Measurements from ENCODE around the gene ORM2.

DNA sequence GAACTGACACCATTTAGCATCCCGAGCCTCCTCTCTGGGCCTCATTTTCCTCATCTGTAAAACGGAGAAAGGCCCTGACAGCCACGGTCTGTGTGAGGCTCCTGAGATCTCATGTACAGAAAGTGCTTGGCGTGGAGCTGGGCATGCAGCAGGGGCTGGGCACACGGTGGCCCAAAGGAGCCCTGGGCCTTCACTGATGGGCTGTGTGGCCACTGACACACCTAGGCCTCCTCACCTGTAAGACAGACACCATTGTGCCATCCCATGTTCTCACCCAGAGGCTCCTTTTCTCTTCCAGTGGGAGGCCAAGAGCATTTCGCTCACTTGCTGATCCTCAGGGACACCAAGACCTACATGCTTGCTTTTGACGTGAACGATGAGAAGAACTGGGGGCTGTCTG, 5.2 kb upstream of the ORM2 start:
- TF ChIP-seq, protein P1, sequence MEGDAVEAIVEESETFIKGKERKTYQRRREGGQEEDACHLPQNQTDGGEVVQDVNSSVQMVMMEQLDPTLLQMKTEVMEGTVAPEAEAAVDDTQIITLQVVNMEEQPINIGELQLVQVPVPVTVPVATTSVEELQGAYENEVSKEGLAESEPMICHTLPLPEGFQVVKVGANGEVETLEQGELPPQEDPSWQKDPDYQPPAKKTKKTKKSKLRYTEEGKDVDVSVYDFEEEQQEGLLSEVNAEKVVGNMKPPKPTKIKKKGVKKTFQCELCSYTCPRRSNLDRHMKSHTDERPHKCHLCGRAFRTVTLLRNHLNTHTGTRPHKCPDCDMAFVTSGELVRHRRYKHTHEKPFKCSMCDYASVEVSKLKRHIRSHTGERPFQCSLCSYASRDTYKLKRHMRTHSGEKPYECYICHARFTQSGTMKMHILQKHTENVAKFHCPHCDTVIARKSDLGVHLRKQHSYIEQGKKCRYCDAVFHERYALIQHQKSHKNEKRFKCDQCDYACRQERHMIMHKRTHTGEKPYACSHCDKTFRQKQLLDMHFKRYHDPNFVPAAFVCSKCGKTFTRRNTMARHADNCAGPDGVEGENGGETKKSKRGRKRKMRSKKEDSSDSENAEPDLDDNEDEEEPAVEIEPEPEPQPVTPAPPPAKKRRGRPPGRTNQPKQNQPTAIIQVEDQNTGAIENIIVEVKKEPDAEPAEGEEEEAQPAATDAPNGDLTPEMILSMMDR (IDR thresholded peaks at IDR 0.05; ENCODE audit: control extremely low read depth in 1 of 3, insufficient read depth in 1 of 3, low read depth in 1 of 3, low read length in 3 of 3): no peak
- no peak for TF ChIP-seq TAF7 (optimal IDR thresholded peaks at IDR 0.05; ENCODE audit: borderline replicate concordance, low read depth, low read length)
